Keratinocyte (primary cell): ENCODE data around the gene AKR1B1. TPM values are rescaled to one million over a fixed set of nuclear protein-coding genes. Genes with fewer than 3 reads are reported as not detected.

ENCODE experiments used
- DNase-seq: peaks from one replicate; pipeline ENCODE4 v3.0.0-alpha.2; 2011; ENCODE audit warnings: low read depth, missing footprints, low spot score
- FAIRE-seq: peaks from 2 replicates; lab custom pipeline; 2011; peaks lifted over from hg19 to GRCh38; lab: Jason Lieb, UNC
- H2AFZ ChIP-seq: 2 replicates; pipeline ENCODE4 v1.6.0; 2012; ENCODE audit warnings: low read length, control low read depth, inconsistent platforms; ENCODE audit not compliant: control insufficient read depth
- H3K27ac ChIP-seq: 2 replicates; pipeline ENCODE4 v1.5.1; 2011; ENCODE audit warnings: low read length; ENCODE audit not compliant: control insufficient read depth, insufficient read depth
- H3K27me3 ChIP-seq: 3 replicates; pipeline ENCODE4 v1.6.0; 2011; ENCODE audit warnings: low read length; ENCODE audit not compliant: control insufficient read depth, insufficient read depth; ENCODE audit errors: extremely low read depth
- H3K36me3 ChIP-seq, 2 experiments: 2 replicates in 1 of 2; 3 replicates in 1 of 2; pipeline ENCODE4 v1.5.1; 2011; ENCODE audit warnings: low read length in 2 of 2, mild to moderate bottlenecking in 1 of 2; ENCODE audit not compliant: control insufficient read depth in 2 of 2, insufficient read depth in 2 of 2; ENCODE audit errors: extremely low read depth in 1 of 2
- H3K4me1 ChIP-seq: 3 replicates; pipeline ENCODE4 v1.5.1; 2011; ENCODE audit warnings: low read length; ENCODE audit not compliant: control insufficient read depth, insufficient read depth; ENCODE audit errors: extremely low read depth
- H3K4me2 ChIP-seq: 3 replicates; pipeline ENCODE4 v1.6.0; 2011; ENCODE audit warnings: low read depth, low read length; ENCODE audit not compliant: control insufficient read depth, insufficient read depth; ENCODE audit errors: extremely low read depth
- H3K4me3 ChIP-seq, 3 experiments: fragments of 200-600 bp in 1 of 3; sonication (generic) in 1 of 3; 2 replicates in 2 of 3; 3 replicates in 1 of 3; pipeline ENCODE4 v1.5.1; 2011 to 2016; ENCODE audit warnings: low read length in 3 of 3, mild to moderate bottlenecking in 3 of 3, control low read depth in 2 of 3, inconsistent platforms in 1 of 3, low read depth in 1 of 3, mixed read lengths in 1 of 3, mixed run types in 1 of 3, moderate library complexity in 1 of 3; ENCODE audit not compliant: control insufficient read depth in 2 of 3, insufficient read depth in 2 of 3; ENCODE audit errors: extremely low read depth in 1 of 3
- H3K79me2 ChIP-seq: 2 replicates; pipeline ENCODE4 v1.6.0; 2012; ENCODE audit warnings: low read length; ENCODE audit not compliant: control insufficient read depth, insufficient read depth
- H3K9ac ChIP-seq: 3 replicates; pipeline ENCODE4 v1.6.0; 2011; ENCODE audit warnings: low read length; ENCODE audit not compliant: control insufficient read depth, insufficient read depth; ENCODE audit errors: extremely low read depth
- H3K9me1 ChIP-seq: 3 replicates; pipeline ENCODE4 v1.6.0; 2011; ENCODE audit warnings: low read length; ENCODE audit not compliant: control insufficient read depth, insufficient read depth; ENCODE audit errors: extremely low read depth
- H3K9me3 ChIP-seq: 2 replicates; pipeline ENCODE4 v1.5.1; 2012; ENCODE audit warnings: low read depth, low read length; ENCODE audit not compliant: control insufficient read depth
- H4K20me1 ChIP-seq: 3 replicates; pipeline ENCODE4 v1.6.0; 2011; ENCODE audit warnings: low read length; ENCODE audit not compliant: control insufficient read depth, insufficient read depth; ENCODE audit errors: extremely low read depth
- CTCF ChIP-seq, 3 experiments: IDR thresholded peaks in 1 of 3; conservative IDR thresholded peaks in 1 of 3; optimal IDR thresholded peaks in 1 of 3; 2 replicates in 2 of 3; 3 replicates in 1 of 3; pipeline versions ENCODE3 to v1.5.1; 2011; ENCODE audit warnings: low read length in 3 of 3, mild to moderate bottlenecking in 3 of 3, moderate library complexity in 2 of 3, control low read depth in 1 of 3, inconsistent platforms in 1 of 3; ENCODE audit not compliant: insufficient read depth in 2 of 3; ENCODE audit errors: extremely low read depth in 1 of 3
- EZH2 ChIP-seq: IDR thresholded peaks from one replicate; pipeline ENCODE4 v1.6.1; 2012; ENCODE audit warnings: inconsistent platforms, mild to moderate bottlenecking, low read length, moderate library complexity
- dilution Hi-C: fragments of 300-500 bp; cut with MboI; formaldehyde crosslinking; loops from one replicate; pipeline ENCODE4 v1.7.0; 2020; ENCODE audit warnings: low sequenced_read_pairs; ENCODE audit not compliant: extremely low pct_ligation_motif_present
- polyA plus RNA-seq, 5 experiments: library from polyadenylated mRNA; depleted of rRNA in 3 of 5; stranded (reverse) in 3 of 5; stranded (forward) in 1 of 5; unstranded in 1 of 5; fragments of >200 nt; gene quantifications; 1 replicate in 1 of 5; 2 replicates in 3 of 5; 3 replicates in 1 of 5; pipeline versions ENCODE4 v1.2.1 to v1.2.3, GENCODE V29; 2011 to 2012; ENCODE audit warnings: missing spikeins in 2 of 5, low read depth in 1 of 5, low replicate concordance in 1 of 5

AKR1B1 gene
- polyA plus RNA-seq, 1 donor (not counting 4 experiments of a cell fraction or from before 2014, with no cell fraction given) = 139 TPM

- Histone ChIP-seq H3K9me1 (no peaks in the 10 kb centered on the region), H3K4me1 (no peaks in the 10 kb centered on the region), H3K27me3 (no peaks in the 10 kb centered on the region), H3K4me3 (no peak overlapping the region), H3K9ac (no peak overlapping the region), H3K36me3 (no peaks in the 10 kb centered on the region), H3K79me2 (no peaks in the 10 kb centered on the region), H3K4me2 (no peak overlapping the region), H3K27ac (no peak overlapping the region), H3K9me3 (no peaks in the 10 kb centered on the region), H2AFZ (no peak overlapping the region), H4K20me1 (no peaks in the 10 kb centered on the region)
- dilution Hi-C loops = no loop called here
- DNase-seq = no peak
- TF ChIP-seq EZH2 (no peak), CTCF (optimal IDR thresholded peaks at IDR 0.05 in 1 of 3, IDR thresholded peaks at IDR 0.05 in 1 of 3, conservative IDR thresholded peaks at IDR 0.05 in 1 of 3; ENCODE audit: extremely low read depth in 1 of 3, insufficient read depth in 2 of 3, low read length in 3 of 3) (no peak)
- no peak for FAIRE-seq
Observed at GRCh38 chr7:134406431-134406830, 52.5 kb downstream of the AKR1B1 start.

GRCh38 chr7:134405299-134405698, 53.6 kb downstream of the AKR1B1 start:
- Histone ChIP-seq H3K4me3 (no peak overlapping the region), H4K20me1 (no peaks in the 10 kb centered on the region), H3K4me2 (no peak overlapping the region), H3K27ac (no peak overlapping the region), H2AFZ (no peak overlapping the region), H3K79me2 (no peaks in the 10 kb centered on the region), H3K9me3 (no peaks in the 10 kb centered on the region), H3K9ac (no peak overlapping the region), H3K9me1 (no peaks in the 10 kb centered on the region), H3K36me3 (no peaks in the 10 kb centered on the region), H3K4me1 (no peaks in the 10 kb centered on the region), H3K27me3 (no peaks in the 10 kb centered on the region)
- no peak for FAIRE-seq
- dilution Hi-C loops = no loop called here
- TF ChIP-seq CTCF (optimal IDR thresholded peaks at IDR 0.05 in 1 of 3, IDR thresholded peaks at IDR 0.05 in 1 of 3, conservative IDR thresholded peaks at IDR 0.05 in 1 of 3; ENCODE audit: extremely low read depth in 1 of 3, insufficient read depth in 2 of 3, low read length in 3 of 3) (no peak), EZH2 (no peak)
- no peak for DNase-seq
